Activated naive CD8-positive, alpha-beta T cell treated with anti-CD3 and anti-CD28 coated beads, Interleukin-2, amount 10 ng/mL, durations not matched to agents 7 days and 5 days (primary cell): ENCODE measurements around the gene TGFBR2. TPM values are rescaled to one million over a fixed set of nuclear protein-coding genes. Genes with fewer than 3 reads are reported as not detected.

Experiments
- ATAC-seq: fragments of 150-1000 bp; cut with Tn5 transposase; one replicate; pipeline ENCODE4 v1.10.0; 2021; ENCODE audit warnings: low read depth, moderate library complexity
- POLR2A ChIA-PET: fragments of 350-600 bp; sonication (Branson Sonifier 250); formaldehyde crosslinking; loops from one replicate; lab custom pipeline; 2021; ENCODE audit warnings: antibody characterized with exemption; lab: Charles Lee
- DNase-seq: peaks from one replicate; pipeline ENCODE4 v3.0.0; 2021
- H3K27ac Mint-ChIP-seq: one replicate; pipeline ENCODE4 v1.8.0; 2022; ENCODE audit warnings: mild to moderate bottlenecking, mixed read lengths
- H3K27me3 Mint-ChIP-seq: one replicate; pipeline ENCODE4 v1.8.0; 2022; ENCODE audit warnings: mild to moderate bottlenecking, moderate library complexity, mixed read lengths
- H3K36me3 Mint-ChIP-seq: one replicate; pipeline ENCODE4 v1.8.0; 2021; ENCODE audit warnings: mild to moderate bottlenecking, mixed read lengths
- H3K4me1 Mint-ChIP-seq: one replicate; pipeline ENCODE4 v1.8.0; 2021; ENCODE audit warnings: mixed read lengths
- H3K4me3 Mint-ChIP-seq: one replicate; pipeline ENCODE4 v1.8.0; 2022; ENCODE audit warnings: mild to moderate bottlenecking, moderate library complexity, mixed read lengths
- H3K9me3 Mint-ChIP-seq: one replicate; pipeline ENCODE4 v1.8.0; 2021; ENCODE audit warnings: mixed read lengths
- total RNA-seq, 2 experiments: library from RNA; stranded (reverse); gene quantifications; one replicate each; pipeline ENCODE4 v1.2.3, GENCODE V29; 2021

TGFBR2 gene
- total RNA-seq, 2 experiments from 2014 or later = 86.9 to 92.2 TPM

DNA sequence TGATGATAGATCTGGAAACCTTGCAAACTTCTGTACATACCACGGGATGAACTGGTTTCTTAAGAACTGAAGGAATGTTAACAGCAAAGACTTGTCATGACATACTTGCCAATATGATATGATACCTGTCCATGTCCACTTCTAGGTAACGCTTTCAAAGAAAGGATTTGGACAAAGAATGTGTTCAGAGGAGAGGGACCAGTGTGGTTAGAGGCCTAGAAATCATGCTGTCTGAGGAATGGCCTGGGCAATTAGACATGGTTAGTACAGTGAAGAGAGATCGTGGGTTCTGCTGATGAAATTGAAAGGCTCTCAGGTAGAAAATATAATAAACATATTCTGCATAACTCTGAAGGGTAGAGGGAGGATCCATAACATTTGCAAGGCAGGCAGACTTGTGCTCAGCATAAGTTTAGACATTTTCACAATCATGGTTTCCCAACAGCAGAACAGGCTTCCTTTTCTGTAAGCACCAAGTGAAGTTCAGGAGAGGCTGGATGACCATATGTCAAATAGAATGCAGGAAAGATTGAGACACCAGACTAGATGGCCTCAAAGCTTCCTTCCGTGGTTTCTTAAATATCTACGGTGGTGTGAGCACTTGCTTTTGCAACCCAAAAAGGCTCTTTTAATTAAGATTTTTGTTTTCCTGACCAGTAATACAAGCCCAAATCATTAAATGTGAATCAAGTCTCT, 39.9 kb downstream of the TGFBR2 start:
- ATAC-seq (no peak), DNase-seq (no peak)
- Mint-ChIP-seq H3K4me3 (peak overlapping the region; percentile 76), H3K9me3 (no peaks in the 10 kb centered on the region), H3K4me1 (peaks cover 85% of the 10 kb centered on the region), H3K27me3 (no peaks in the 10 kb centered on the region), H3K27ac (peak overlapping the region; percentile 95), H3K36me3 (peaks cover 53% of the 10 kb centered on the region)
- POLR2A ChIA-PET = interaction anchor here (1.2 to 5.3 kb wide), 4 partner anchors 9 to 40 kb away, joined by 3 to 47 read pairs (median 7); partner anchors contain the start of gene TGFBR2

DNA sequence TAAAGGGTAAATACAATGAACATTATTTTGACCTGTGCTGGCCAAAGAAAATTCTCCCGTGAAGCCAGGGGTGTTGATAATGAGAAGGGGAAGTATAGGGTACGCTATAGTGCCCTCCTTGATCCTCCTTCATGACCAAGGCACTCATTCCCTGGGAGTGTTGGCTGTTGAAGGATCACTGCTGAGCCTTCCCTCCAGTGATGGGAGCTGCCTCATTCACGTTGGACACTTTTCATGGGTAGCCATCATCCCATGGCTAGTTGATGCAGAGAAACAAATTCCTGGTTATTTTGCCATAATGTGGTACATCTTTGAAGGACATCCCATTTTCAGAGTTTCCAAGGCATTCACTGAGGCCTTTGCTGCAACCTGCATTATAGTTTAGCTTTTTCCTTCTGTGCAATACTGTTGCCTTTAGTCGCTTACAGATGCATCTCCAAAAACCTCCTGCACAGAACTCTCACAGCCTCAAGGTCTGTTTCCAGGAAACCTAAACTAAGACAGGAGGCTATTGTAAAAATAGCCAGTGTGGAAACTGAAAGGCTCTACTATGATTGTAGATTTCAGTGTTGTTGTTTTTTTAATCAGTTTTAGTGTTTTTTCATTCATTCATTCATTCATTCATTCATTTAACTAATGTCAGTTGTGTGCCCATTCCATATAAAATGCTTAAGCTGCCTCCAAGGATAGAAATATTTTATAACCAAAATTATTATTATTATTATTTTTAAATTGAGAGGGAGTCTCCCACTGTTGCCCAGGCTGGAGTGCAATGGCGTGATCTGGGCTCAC, 40.8 kb downstream of the TGFBR2 start:
- POLR2A ChIA-PET = interaction anchor here (0.6 to 5.3 kb wide), 5 partner anchors 8 to 17 kb away, joined by 3 to 47 read pairs (median 5); no protein-coding TSS in a partner anchor
- Mint-ChIP-seq H3K27me3 (no peaks in the 10 kb centered on the region), H3K4me3 (peak overlapping the region; percentile 76), H3K36me3 (peaks cover 60% of the 10 kb centered on the region), H3K27ac (peak overlapping the region; percentile 95), H3K9me3 (no peaks in the 10 kb centered on the region), H3K4me1 (peaks cover 84% of the 10 kb centered on the region)
- no peak for ATAC-seq
- DNase-seq = no peak

DNA sequence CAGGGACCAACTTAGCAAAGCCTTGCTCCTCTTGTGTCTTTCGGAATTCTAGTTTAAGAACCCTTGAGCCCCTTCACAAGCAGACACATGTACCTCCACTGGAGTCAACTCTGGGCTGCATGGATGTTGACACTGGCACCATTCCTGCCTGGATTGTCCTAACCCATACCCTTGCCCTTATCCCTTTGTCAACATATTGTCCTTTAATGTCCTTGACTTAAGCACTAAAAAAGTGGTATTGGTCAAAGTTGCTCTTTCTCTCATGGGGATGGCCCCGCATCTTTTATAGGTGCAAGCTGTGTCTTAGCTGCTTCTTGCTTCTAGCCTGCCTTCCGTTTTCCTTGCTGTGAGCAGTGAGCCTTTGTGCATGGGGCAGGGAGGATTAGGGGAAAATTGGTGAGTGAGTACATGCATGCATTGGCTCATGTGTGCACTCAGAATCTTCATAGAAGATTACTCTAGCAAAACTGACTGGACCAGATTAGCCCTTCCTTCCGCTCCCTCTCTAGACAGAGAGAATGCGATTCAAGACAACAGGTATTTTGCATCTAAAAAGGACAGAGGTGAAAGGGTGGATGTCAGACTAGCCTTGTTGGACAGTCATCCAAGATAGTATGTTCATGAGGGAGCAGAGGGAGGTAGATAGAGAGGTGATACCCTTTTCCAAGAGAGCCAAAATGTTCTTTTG, 42.4 kb downstream of the TGFBR2 start:
- peak overlapping the region; percentile 57 for H3K4me3 Mint-ChIP-seq
- peaks cover 87% of the 10 kb centered on the region for H3K4me1 Mint-ChIP-seq
- no peak for DNase-seq
- no peaks in the 10 kb centered on the region for H3K27me3 Mint-ChIP-seq
- H3K27ac Mint-ChIP-seq = peak overlapping the region; percentile 86
- POLR2A ChIA-PET = interaction anchor here (1.2 to 5.3 kb wide), 2 partner anchors 9 to 30 kb away, joined by 4 to 47 read pairs; no protein-coding TSS in a partner anchor
- no peaks in the 10 kb centered on the region for H3K9me3 Mint-ChIP-seq
- no peak for ATAC-seq
- peaks cover 69% of the 10 kb centered on the region for H3K36me3 Mint-ChIP-seq

GRCh38 chr3:30649572-30650318, 43.3 kb downstream of the TGFBR2 start:
- peak overlapping the region; percentile 86 for H3K27ac Mint-ChIP-seq
- ATAC-seq (no peak), DNase-seq (no peak)
- peaks cover 76% of the 10 kb centered on the region for H3K36me3 Mint-ChIP-seq
- peaks cover 86% of the 10 kb centered on the region for H3K4me1 Mint-ChIP-seq
- POLR2A ChIA-PET = interaction anchor here (0.6 kb wide), 1 partner anchor 443 kb away, joined by 3 read pairs; no protein-coding TSS in a partner anchor
- H3K4me3 Mint-ChIP-seq = peak overlapping the region; percentile 9
- no peaks in the 10 kb centered on the region for H3K27me3 Mint-ChIP-seq
- no peaks in the 10 kb centered on the region for H3K9me3 Mint-ChIP-seq

DNA sequence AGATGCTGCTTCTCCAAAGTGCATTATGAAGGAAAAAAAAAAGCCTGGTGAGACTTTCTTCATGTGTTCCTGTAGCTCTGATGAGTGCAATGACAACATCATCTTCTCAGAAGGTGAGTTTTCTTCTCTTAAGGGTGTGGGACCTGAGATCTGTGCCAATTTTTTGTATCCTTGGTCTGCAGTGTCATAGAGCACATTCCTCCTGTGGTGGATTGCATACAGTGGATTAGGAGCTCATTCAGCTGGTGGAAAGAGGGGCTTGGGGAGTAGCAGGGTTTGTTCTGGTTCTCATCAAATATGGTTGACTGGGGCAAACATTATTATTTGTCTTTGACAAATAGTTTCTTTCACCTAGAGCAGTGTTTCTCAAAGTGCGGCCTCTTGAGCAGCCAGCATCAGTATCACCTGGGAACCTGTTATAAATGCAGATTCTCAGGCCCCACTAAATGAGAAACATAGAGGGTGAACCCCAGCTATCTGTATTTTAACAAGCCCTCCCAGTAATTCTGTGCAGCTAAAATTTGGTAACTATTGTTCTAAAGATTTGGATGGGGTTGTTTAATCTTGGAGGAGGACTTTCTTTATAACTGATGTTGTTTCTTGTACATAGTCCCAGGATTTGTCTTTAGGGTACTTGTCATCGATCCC, 44.1 kb downstream of the TGFBR2 start:
- no peak for ATAC-seq
- POLR2A ChIA-PET = interaction anchor here (0.6 kb wide), 1 partner anchor 444 kb away, joined by 3 read pairs; no protein-coding TSS in a partner anchor
- peak overlapping the region; percentile 58 for H3K4me3 Mint-ChIP-seq
- peaks cover 87% of the 10 kb centered on the region for H3K4me1 Mint-ChIP-seq
- no peak for DNase-seq
- H3K27me3 Mint-ChIP-seq = no peaks in the 10 kb centered on the region
- no peaks in the 10 kb centered on the region for H3K9me3 Mint-ChIP-seq
- peaks cover 77% of the 10 kb centered on the region for H3K36me3 Mint-ChIP-seq
- peak overlapping the region; percentile 56 for H3K27ac Mint-ChIP-seq

DNA sequence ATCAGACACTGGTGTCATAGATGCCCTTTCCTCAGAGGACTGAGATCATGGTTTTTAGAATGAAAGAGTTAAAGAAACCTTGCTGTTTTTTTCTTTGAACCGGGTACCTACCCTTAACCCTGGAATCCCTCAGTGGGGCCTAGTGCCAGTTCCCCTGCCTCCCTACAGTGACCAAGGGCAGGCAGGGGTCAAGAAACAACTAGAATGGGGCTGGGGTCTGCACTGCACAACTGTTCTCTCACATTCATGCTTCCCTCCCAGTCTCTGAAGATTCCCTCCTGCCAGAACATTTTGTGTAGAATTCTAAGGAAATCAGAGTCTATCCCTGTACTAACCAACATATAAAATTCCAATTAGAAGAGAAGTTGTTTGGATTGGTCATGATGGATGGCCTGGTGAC, 47.9 kb downstream of the TGFBR2 start:
- POLR2A ChIA-PET = interaction anchor here (0.9 to 3.6 kb wide), 6 partner anchors 9 to 47 kb away, joined by 3 to 34 read pairs (median 11); partner anchors contain the start of gene TGFBR2
- Mint-ChIP-seq H3K4me1 (peaks cover 86% of the 10 kb centered on the region), H3K4me3 (peak overlapping the region; percentile 82), H3K36me3 (peaks cover 71% of the 10 kb centered on the region), H3K9me3 (no peaks in the 10 kb centered on the region), H3K27me3 (no peaks in the 10 kb centered on the region), H3K27ac (peak overlapping the region; percentile 96)
- no peak for ATAC-seq
- DNase-seq = no peak

- no peaks in the 10 kb centered on the region for H3K9me3 Mint-ChIP-seq
- DNase-seq (no peak), ATAC-seq (peak; percentile 46)
- H3K27me3 Mint-ChIP-seq = no peaks in the 10 kb centered on the region
- H3K36me3 Mint-ChIP-seq = peaks cover 63% of the 10 kb centered on the region
- peaks cover 79% of the 10 kb centered on the region for H3K4me1 Mint-ChIP-seq
- peak overlapping the region; percentile 82 for H3K4me3 Mint-ChIP-seq
- POLR2A ChIA-PET = interaction anchor here (0.6 to 3.6 kb wide), 13 partner anchors 9 to 335 kb away, joined by 3 to 34 read pairs (median 4); partner anchors contain the start of gene TGFBR2
- H3K27ac Mint-ChIP-seq = peak overlapping the region; percentile 96
Observed at GRCh38 chr3:30655187-30655812, 48.9 kb downstream of the TGFBR2 start.

DNA sequence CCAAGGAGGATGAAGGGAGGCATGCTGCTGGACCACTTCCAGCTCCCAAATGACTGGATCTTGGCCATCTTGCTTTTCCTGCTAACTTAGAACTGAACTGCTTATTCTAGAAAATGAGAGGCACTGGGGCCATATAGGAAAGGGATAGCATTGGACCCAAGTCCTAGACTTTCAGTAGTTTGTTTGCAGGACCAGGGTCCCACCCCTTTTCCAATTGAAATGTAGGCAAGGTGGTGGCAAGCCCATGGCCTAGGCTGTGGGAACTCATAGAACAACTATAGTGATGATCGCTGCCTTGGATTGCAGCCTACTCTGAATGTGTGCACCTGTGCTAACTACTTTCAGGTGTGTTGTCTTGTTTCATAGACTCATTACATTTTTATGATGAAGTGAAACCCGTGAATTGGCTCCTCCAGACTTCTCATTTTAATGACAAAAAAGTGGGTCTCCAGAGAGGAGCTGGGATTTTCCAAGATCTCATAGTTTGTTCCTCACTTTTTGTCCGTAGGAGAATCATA, 50.3 kb downstream of the TGFBR2 start:
- Mint-ChIP-seq H3K27ac (peak overlapping the region; percentile 96), H3K36me3 (peaks cover 60% of the 10 kb centered on the region), H3K9me3 (no peaks in the 10 kb centered on the region), H3K4me3 (peak overlapping the region; percentile 82), H3K4me1 (peaks cover 83% of the 10 kb centered on the region), H3K27me3 (no peaks in the 10 kb centered on the region)
- ATAC-seq (no peak), DNase-seq (no peak)
- POLR2A ChIA-PET = interaction anchor here (2.1 to 3.5 kb wide), 4 partner anchors 10 to 49 kb away, joined by 14 to 47 read pairs (median 24); partner anchors contain the start of gene TGFBR2

- ATAC-seq = peak; percentile 17
Observed at GRCh38 chr3:30657914-30658313, 51.5 kb downstream of the TGFBR2 start.

DNA sequence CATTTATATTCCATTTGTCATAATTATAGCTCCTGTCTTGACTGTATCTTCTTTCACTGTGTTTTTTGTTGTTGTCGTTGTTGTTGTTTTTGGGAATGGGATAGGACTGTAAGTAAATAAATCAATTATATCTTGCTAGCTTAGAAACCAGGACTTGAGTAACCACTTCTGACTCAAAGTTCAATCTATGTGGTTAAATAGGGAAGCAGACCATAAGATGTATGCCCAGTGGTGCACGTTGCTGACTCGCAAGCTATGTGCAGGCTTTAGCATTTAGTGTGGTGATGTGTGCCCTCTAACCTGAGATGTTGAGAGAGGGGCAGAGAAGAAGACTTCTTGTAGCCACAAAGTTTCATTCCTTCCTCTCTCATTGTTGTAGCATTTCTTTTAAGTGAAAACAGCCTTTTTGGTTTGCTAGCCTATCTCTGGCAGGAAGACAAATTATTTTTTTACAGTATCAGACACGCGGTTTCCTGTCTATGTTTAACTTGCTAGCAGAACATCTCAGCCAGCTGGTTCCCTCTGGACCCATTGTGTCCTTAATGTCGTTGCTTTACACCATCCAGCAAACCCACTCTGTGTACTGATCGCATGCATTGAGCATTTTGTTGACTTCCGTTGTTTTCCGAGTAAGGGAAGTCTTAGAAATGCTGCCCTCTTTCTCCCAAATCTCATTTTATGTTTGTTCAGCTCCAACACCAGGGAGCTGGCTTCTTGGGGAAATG, 52.1 kb downstream of the TGFBR2 start:
- H3K4me3 Mint-ChIP-seq = peak overlapping the region; percentile 82
- H3K27ac Mint-ChIP-seq = peak overlapping the region; percentile 96
- DNase-seq (no peak), ATAC-seq (peak; percentile 58)
- peaks cover 58% of the 10 kb centered on the region for H3K36me3 Mint-ChIP-seq
- H3K27me3 Mint-ChIP-seq = no peaks in the 10 kb centered on the region
- H3K9me3 Mint-ChIP-seq = no peaks in the 10 kb centered on the region
- peaks cover 83% of the 10 kb centered on the region for H3K4me1 Mint-ChIP-seq
- POLR2A ChIA-PET = interaction anchor here (1.1 to 3.5 kb wide), 15 partner anchors 8 to 874 kb away, joined by 3 to 47 read pairs (median 4); partner anchors contain the start of genes STT3B and TGFBR2

More at GRCh38 chr3:30657914-30658313, 51.5 kb downstream of the TGFBR2 start:
- H3K4me1 Mint-ChIP-seq = peaks cover 84% of the 10 kb centered on the region
- peak overlapping the region; percentile 96 for H3K27ac Mint-ChIP-seq
- POLR2A ChIA-PET = interaction anchor here (1.1 to 3.5 kb wide), 12 partner anchors 8 to 874 kb away, joined by 3 to 47 read pairs (median 6); partner anchors contain the start of genes STT3B and TGFBR2
- peak overlapping the region; percentile 82 for H3K4me3 Mint-ChIP-seq
- H3K36me3 Mint-ChIP-seq = peaks cover 59% of the 10 kb centered on the region
- H3K27me3 Mint-ChIP-seq = no peaks in the 10 kb centered on the region
- DNase-seq = no peak
- H3K9me3 Mint-ChIP-seq = no peaks in the 10 kb centered on the region
